Measurements from ENCODE around the gene UROC1.
A peak's percentile ranks its signal among the peaks of the same experiment; 100 is the strongest.

UROC1 gene

GRCh38 chr3:126478581-126479310 is 38.8 kb downstream of the UROC1 start:
- DNase-seq (ENCODE audit: low spot score): no peak

GRCh38 chr3:126477061-126477380 is 40.6 kb downstream of the UROC1 start:
- DNase-seq (ENCODE audit: low spot score): no peak

- peak; percentile 65 for DNase-seq (ENCODE audit: low spot score)
Observed at GRCh38 chr3:126476166-126477060, 41.2 kb downstream of the UROC1 start.

GRCh38 chr3:126475413-126476114 is 42.0 kb downstream of the UROC1 start, which contains the start of gene ZXDC:
Gene ZXDC, minus strand, starts transcription at chr3:126475891. Its CDS starts 26 bp downstream, at chr3:126475865.
- peak; percentile 87 for DNase-seq (ENCODE audit: low spot score)

- no peak for DNase-seq (ENCODE audit: low spot score)
Observed at GRCh38 chr3:126474498-126475412, 42.8 kb downstream of the UROC1 start.

- no peak for DNase-seq (ENCODE audit: low spot score)
Observed at GRCh38 chr3:126473292-126474168, 44.0 kb downstream of the UROC1 start.

GRCh38 chr3:126472277-126473006 is 45.1 kb downstream of the UROC1 start:
- peak; percentile 82 for DNase-seq (ENCODE audit: low spot score)

- DNase-seq (ENCODE audit: low spot score): no peak
Observed at GRCh38 chr3:126469479-126469878, 48.1 kb downstream of the UROC1 start.

- DNase-seq (ENCODE audit: low spot score): no peak
Observed at GRCh38 chr3:126468028-126468891, 49.3 kb downstream of the UROC1 start.

GRCh38 chr3:126467611-126467955 is 50.0 kb downstream of the UROC1 start:
- DNase-seq (ENCODE audit: low spot score): no peak

- DNase-seq (ENCODE audit: low spot score): no peak
Observed at GRCh38 chr3:126466886-126467610, 50.5 kb downstream of the UROC1 start.

GRCh38 chr3:126465928-126466544 is 51.5 kb downstream of the UROC1 start:
- DNase-seq (ENCODE audit: low spot score): peak; percentile 42

GRCh38 chr3:126464997-126465396 is 52.6 kb downstream of the UROC1 start:
- DNase-seq (ENCODE audit: low spot score): no peak

GRCh38 chr3:126464494-126464893 is 53.1 kb downstream of the UROC1 start:
- no peak for DNase-seq (ENCODE audit: low spot score)

- DNase-seq (ENCODE audit: low spot score): no peak
Observed at GRCh38 chr3:126464093-126464492, 53.5 kb downstream of the UROC1 start.

- no peak for DNase-seq (ENCODE audit: low spot score)
Observed at GRCh38 chr3:126463521-126463920, 54.1 kb downstream of the UROC1 start.

- DNase-seq (ENCODE audit: low spot score): no peak
Observed at GRCh38 chr3:126461450-126462070, 56.0 kb downstream of the UROC1 start.
